HL-60 (cell line): Measurements from ENCODE around the gene VMAC.

Source experiments
- DNase-seq, 2 experiments: peaks; one replicate each; pipeline ENCODE4 v3.0.0-alpha.2; 2010 to 2020; ENCODE audit warnings: low read depth in 1 of 2, low spot score in 1 of 2
- H3K27ac ChIP-seq: fragments of 250-450 bp; sonication (Bioruptor Pico); replicated peaks from 2 replicates; pipeline ENCODE4 v1.5.1; 2020; ENCODE audit warnings: mild to moderate bottlenecking, moderate library complexity
- H3K27me3 ChIP-seq: fragments of 250-450 bp; sonication (Bioruptor Pico); 2 replicates; pipeline ENCODE4 v1.5.1; 2021; ENCODE audit warnings: mild to moderate bottlenecking, moderate library complexity; ENCODE audit not compliant: insufficient read depth, poor library complexity, severe bottlenecking
- H3K4me3 ChIP-seq: replicated peaks from 2 replicates; pipeline ENCODE4 v1.5.1; 2011; ENCODE audit warnings: mild to moderate bottlenecking, control low read depth, low read length; ENCODE audit not compliant: insufficient read depth
- GABPA ChIP-seq: IDR thresholded peaks from 2 replicates; pipeline ENCODE4 v1.6.1; 2012; ENCODE audit warnings: low read depth
- POLR2AphosphoS5 ChIP-seq: IDR thresholded peaks from 2 replicates; pipeline ENCODE4 v1.6.1; 2012; ENCODE audit warnings: low read depth
- SPI1 ChIP-seq: IDR thresholded peaks from 2 replicates; pipeline ENCODE4 v1.6.1; 2012; ENCODE audit warnings: low read depth, mild to moderate bottlenecking, borderline replicate concordance
- TF ChIP-seq, protein P1 (sequence below): IDR thresholded peaks from one replicate; pipeline ENCODE4 v1.5.1; 2011; ENCODE audit warnings: low read length, control low read depth, inconsistent platforms; ENCODE audit not compliant: insufficient read depth
- TF ChIP-seq, protein P2 (sequence below): IDR thresholded peaks from 2 replicates; pipeline ENCODE4 v1.6.1; 2012; ENCODE audit warnings: low read depth; ENCODE audit not compliant: insufficient replicate concordance

VMAC gene

DNA sequence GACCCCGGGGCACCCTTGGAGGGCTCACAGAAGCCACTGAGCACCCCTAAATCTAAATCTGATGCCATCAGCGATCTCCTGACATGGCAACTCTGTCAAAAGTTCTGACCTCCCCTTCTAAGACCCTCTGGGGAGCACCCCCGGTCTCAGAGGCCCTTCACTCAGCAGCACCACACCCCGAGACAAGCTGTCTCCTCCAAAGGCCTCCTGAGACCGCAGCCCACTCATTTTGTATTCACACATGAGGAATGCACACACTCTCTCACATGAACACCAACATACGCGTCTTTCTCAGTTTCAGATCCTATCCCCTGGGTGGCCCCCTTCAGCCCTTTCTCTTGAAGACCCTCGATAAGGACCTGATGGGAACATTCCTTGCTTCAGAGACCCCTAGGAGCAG, 3.7 kb upstream of the VMAC start:
- DNase-seq = no peak
- TF ChIP-seq POLR2AphosphoS5 (no peak), GABPA (no peak), SPI1 (no peak)
- TF ChIP-seq, protein P1, sequence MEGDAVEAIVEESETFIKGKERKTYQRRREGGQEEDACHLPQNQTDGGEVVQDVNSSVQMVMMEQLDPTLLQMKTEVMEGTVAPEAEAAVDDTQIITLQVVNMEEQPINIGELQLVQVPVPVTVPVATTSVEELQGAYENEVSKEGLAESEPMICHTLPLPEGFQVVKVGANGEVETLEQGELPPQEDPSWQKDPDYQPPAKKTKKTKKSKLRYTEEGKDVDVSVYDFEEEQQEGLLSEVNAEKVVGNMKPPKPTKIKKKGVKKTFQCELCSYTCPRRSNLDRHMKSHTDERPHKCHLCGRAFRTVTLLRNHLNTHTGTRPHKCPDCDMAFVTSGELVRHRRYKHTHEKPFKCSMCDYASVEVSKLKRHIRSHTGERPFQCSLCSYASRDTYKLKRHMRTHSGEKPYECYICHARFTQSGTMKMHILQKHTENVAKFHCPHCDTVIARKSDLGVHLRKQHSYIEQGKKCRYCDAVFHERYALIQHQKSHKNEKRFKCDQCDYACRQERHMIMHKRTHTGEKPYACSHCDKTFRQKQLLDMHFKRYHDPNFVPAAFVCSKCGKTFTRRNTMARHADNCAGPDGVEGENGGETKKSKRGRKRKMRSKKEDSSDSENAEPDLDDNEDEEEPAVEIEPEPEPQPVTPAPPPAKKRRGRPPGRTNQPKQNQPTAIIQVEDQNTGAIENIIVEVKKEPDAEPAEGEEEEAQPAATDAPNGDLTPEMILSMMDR = no peak
- TF ChIP-seq, protein P2, sequence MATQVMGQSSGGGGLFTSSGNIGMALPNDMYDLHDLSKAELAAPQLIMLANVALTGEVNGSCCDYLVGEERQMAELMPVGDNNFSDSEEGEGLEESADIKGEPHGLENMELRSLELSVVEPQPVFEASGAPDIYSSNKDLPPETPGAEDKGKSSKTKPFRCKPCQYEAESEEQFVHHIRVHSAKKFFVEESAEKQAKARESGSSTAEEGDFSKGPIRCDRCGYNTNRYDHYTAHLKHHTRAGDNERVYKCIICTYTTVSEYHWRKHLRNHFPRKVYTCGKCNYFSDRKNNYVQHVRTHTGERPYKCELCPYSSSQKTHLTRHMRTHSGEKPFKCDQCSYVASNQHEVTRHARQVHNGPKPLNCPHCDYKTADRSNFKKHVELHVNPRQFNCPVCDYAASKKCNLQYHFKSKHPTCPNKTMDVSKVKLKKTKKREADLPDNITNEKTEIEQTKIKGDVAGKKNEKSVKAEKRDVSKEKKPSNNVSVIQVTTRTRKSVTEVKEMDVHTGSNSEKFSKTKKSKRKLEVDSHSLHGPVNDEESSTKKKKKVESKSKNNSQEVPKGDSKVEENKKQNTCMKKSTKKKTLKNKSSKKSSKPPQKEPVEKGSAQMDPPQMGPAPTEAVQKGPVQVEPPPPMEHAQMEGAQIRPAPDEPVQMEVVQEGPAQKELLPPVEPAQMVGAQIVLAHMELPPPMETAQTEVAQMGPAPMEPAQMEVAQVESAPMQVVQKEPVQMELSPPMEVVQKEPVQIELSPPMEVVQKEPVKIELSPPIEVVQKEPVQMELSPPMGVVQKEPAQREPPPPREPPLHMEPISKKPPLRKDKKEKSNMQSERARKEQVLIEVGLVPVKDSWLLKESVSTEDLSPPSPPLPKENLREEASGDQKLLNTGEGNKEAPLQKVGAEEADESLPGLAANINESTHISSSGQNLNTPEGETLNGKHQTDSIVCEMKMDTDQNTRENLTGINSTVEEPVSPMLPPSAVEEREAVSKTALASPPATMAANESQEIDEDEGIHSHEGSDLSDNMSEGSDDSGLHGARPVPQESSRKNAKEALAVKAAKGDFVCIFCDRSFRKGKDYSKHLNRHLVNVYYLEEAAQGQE = no peak
- H3K27ac ChIP-seq = no peak overlapping the region
- H3K4me3 ChIP-seq = no peak overlapping the region
- H3K27me3 ChIP-seq = no peaks in the 10 kb centered on the region

DNA sequence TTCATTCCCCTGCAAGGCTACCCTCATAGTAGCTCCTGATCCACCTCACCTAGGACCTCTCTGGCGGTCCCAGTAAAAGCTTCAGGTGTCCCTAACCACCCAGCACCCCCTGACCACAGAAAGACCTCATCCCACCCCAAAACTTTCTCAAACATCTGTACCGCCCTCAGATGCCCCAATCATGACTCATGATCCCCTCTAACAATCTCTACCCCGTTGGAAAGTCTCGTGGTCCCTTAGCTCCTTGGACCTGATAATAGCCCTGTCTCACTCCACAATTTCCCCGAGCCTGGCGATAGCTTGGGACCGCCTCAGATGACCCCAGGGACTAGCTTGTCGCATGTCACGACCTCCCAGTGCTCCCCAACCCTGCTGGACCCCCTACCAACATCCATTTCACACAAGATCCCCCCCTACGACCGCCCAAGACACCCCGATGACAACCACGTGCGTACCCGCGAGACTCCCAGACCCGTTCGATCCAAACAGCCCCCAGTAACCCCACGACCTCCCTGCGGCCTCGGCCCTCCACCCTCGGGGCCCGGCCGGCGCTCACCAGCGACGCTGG, 1.5 kb upstream of the VMAC start:
- no peaks in the 10 kb centered on the region for H3K27me3 ChIP-seq
- H3K4me3 ChIP-seq = peak overlapping the region; percentile 96
- DNase-seq = peak in 1 of 2 experiments; percentile 44
- peak overlapping the region; percentile 92 for H3K27ac ChIP-seq
- TF ChIP-seq GABPA (no peak), SPI1 (no peak)
- TF ChIP-seq, protein P2 = no peak
- TF ChIP-seq, protein P1 = no peak

DNA sequence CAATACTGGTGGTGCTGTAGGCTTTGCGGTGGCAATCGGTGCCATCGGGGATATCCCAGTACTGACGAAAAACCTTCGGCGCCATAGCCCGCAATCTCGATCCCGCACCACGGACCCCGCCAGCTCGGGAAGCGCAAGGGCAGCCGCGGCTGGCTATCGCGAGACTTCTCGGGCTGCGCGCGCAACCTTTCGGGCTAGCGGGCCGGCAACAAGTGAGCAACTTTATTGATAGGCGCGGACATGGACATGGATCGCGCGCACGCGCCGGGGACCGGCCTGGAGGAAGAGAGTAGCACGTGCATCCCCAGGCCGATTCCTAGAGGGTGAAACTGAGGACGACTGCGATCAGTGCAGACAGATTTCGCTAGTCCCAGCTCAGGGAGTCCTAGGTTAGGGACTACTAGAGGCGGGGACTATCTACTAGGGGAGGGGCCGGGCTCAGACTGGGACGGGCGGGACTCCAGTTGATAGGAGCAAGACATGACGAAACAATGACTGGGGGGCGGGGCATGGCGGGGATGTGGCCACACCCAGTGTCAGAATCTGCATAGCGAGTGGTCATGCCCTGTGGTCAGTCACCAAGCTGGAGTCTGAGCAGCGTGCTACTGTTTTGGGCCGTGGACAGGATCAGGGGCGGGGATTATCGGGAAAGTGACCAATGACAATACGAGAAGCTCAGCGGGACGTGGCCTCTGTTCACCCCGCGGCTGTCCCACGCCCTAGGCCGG, 884 bp upstream of the VMAC start, which contains the start of gene NDUFA11:
Gene NDUFA11 (minus strand): TSS at position 167 of the 728 bp plus-strand sequence. CDS start 82 bp downstream, at position 85.
- no peak for TF ChIP-seq SPI1
- no peak for TF ChIP-seq GABPA
- peak; percentile 81 for TF ChIP-seq POLR2AphosphoS5
- TF ChIP-seq, protein P1 = no peak
- TF ChIP-seq, protein P2 = no peak
- peak within 1 kb of the TSS; percentile 92 for H3K27ac ChIP-seq
- H3K4me3 ChIP-seq = peak within 1 kb of the TSS; percentile 96
- no peaks in the 10 kb centered on the region for H3K27me3 ChIP-seq
- peak; percentile 90 to 97 for DNase-seq
